DMS79 treated with DMSO at 0.1 percent for 48 hours (cell line): ENCODE measurements around the gene DAB1.
"Not testable (repeated sequence)": the region's sequence is repeated elsewhere in the genome, so short reads cannot be mapped to it uniquely, and the experiment has no call there.

ENCODE experiments used
- DNase-seq: peaks from one replicate; lab custom pipeline; 2025; lab: John Stamatoyannopoulos, UW

DAB1 gene

DNA sequence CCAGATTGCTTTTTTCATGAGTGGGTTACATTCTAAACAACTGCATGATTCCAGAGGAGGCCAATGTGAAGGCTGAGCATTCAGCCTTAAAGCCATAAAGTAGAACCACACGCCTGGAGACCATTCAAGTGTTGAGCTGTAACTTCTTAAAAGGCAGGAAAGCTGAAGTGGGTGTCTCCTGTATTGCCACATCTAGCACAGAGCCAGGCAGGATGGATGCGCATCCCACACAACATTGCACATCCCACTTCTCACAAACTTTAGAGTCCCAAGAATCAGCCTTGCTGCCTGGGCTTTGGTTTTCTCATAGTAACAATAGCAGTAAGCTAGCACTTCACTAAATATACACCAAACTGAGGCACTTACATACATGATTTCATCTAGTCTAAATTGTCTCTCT lies 151.7 kb downstream of the DAB1 start:
- no peak for DNase-seq

DNA sequence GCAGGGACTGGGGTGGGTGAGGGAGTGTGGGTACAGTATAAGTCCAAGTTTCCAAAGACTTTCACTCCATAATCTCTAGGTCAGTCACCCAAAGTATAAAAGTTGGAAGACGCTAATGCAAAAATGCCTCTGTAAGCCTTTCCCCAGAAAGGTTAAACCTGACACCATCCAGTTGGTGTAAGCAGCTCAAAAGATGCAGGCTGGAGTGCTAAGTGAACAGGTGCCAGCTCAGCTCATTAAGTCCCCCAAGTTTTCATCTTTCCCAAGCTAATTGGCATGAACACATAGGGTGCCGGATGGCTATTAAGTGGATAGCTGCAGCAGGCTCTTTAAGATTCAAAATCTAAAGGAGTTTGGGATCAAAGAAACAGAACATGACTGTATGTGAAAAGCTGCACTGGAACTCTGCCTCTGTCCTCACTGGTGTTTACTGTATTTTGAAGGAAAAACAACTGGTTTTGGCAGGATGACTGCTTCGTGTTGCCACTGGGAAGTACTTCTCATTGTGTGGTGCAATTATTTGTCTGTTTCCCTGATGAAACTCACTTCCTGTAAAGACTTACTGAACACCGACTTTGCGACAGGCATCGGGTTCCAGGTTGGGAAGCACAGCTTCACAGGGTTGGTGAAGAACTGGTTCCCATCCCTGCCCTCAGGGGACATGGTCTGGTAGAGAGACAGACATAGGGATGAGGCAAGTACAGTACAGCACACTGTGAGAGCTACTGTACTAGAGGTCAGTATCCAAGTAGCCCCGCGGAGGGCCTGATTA lies 152.7 kb downstream of the DAB1 start:
- DNase-seq = no peak

GRCh38 chr1:57269630-57270225 lies 154.1 kb downstream of the DAB1 start:
- no peak for DNase-seq

DNA sequence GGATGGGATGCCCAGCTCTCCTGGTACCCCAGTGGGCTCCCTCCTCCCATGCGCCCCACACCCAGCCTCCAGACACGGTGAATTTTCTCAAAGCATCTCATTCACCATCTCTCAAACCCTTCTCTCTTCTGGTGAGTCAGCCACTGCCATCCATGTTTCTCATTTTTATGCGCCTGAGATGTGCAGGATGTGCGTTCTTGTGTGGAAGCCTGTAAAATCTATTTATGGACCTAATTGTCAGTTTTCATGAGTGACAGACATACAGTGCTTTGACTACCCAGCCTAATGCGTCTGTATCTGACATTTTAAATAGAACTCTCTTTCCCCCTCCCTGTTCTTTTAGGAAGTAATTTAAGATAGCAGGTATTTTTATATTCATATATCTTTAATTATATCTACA lies 158.8 kb downstream of the DAB1 start:
- no peak for DNase-seq

DNA sequence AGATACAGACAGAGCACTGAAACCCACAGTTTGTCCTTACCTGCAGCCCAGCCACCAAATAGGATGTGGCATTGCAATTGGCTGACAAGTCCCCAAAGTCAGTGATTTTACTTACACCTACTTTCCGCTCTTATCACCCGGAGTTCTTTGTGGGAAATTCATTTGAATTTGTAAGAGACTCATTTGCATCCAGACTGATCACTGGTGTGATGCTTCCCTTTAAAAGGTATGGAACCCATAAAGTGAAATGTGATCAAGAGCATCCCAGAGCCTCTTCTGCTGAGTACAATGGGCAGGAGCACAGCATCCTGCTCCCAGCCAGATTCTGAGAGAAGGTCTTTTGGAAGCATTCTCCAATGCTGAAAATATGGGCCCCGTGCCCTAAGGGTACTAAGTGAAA lies 161.4 kb downstream of the DAB1 start:
- no peak for DNase-seq

DNA sequence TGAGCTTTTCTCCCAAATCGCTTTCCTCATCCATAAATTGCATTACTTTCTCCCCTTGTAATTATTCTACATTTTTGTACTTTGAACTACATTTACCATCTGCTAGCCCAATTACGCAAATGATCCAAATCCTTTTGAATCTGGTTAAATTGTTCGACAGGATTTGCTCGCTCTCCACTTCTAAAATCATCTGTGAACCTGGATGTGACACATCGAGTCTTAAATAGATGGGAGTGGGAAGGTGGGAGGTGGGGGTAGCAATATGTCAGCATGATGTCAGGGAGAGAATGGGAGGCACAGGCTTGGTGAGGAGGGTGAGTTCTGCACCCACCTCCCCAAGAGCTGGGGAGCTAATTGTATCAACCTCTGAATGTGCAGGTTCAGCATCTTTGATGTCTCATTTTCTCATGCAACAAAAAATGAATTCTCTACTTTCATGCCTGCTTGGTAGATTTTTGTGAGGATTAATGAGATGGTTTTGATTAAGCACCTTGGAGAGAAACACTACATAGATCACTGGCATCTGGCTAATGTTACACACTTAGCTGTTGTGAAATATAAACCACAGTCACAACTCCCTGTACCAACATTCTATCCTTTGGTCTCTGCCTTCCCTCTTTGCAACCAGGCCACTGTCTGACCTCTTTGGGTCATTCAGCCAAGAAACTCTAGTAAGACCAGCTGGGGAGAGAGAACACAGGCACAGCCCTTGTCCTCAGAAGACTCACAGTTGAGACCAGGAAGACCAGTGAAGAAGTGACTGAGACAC lies 165.1 kb downstream of the DAB1 start:
- no peak for DNase-seq

- no peak for DNase-seq
Observed at GRCh38 chr1:57255945-57256344, 167.9 kb downstream of the DAB1 start.

DNA sequence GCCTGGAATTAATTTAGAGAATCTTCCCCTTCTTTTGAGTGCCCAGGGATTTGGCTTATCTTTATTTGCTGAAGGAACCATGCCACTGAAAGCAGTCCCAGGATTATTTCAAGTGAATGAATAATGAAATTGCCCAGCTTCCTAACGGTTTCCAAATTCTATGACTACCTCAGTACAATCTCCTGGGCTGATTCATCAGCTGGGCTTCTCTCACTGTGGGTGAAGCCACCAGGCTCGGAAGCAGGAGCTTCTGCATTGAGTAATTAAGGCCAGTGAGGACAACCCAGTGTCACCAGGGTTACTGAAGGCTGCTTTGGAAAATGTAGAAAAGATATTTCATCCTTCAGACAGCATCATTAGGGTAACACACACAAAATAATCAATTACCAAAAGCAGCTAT lies 169.8 kb downstream of the DAB1 start:
- no peak for DNase-seq

DNA sequence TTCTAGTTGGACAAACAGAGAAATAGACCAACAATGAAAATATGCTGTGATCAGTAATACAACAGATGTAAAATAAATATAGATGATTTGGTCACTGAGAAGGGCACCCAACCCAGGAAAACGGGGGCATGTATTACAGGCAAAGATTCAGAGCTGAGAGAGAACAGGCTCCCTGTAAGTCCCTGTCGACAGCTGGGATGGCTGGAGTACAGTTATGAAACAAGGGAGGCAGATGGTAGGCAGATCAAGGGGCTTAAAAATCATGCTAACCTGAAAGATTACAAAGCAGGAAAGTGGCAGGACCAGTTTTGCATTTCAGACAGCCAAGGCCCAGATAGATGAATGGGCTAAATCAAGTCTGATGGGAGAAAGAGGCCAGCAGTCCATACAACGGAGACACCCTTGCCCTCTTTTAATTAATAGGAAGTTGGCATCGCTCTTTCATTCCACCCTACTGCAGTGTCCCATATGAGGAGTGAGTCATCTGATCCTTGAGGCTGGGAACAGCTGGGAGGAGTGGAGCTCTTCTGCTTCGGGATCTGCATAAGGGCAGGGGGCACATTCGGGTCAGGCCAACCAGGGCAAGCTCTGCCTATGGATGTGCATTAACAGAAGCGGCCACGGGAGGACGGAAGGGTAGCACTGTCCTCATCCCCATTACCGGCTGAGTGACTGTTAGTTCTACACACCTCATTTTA lies 171.1 kb downstream of the DAB1 start:
- DNase-seq = no peak

GRCh38 chr1:57250021-57250420 lies 173.8 kb downstream of the DAB1 start:
- DNase-seq = no peak

DNA sequence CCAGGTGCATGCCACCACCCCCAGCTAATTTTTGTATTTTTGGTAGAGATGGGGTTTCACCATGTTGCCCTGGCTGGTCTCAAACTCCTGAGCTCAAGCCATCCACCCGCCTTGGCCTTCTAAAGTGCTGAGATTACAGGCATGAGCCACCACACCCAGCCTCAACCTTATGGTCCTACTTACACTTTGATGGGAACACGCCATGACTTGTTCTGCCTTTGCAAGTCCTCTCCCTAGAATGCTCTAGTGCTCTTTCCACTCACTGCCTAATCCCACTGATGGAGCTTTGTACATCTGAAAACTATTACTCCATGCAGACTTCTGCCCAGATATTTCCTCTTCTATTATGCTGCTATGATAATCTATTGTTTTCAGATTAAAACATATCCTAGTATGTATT lies 174.3 kb downstream of the DAB1 start:
- DNase-seq = no peak

DNA sequence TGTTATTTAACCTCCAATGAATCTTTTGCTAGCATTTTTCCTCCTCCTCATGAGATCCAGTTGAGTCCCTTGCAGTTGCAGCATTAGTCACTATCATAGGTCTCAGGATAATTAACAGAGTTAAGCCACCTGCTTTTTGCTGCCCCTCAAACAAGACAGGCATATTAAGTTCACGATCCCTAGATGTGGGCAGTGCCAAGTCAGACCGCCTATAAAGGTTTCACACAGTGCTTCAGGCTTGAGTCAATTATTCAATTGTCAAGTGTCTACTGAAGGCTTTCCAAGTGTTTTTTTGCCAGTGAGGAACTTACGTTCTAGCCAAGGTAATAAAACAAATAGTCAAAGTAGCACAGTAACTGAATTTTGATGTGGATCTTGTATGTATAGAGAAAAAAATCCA lies 175.0 kb downstream of the DAB1 start:
- no peak for DNase-seq

- DNase-seq = no peak
Observed at GRCh38 chr1:57238233-57238781, 185.6 kb downstream of the DAB1 start.

- DNase-seq = no peak
Observed at GRCh38 chr1:57235730-57236510, 187.9 kb downstream of the DAB1 start.

GRCh38 chr1:57234459-57234858 lies 189.4 kb downstream of the DAB1 start:
- no peak for DNase-seq

DNA sequence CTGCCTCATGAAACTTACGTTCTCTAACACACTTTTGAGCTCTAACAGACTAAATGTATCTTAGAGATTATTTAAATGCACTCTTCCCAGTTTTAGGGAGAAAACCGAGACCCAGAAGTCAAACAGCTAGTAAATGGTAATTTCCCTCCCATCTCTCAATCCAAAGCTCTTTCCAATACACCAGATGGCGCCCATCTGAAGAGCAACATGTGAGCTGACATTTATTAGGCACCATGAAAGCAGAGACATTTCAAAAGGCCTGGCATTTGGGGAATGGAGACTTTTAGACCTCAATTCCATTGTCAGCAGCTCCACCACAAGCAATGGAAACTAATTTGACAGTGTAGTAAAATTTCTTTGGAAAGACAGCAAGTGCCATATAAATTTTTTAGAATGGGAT lies 191.4 kb downstream of the DAB1 start:
- no peak for DNase-seq

GRCh38 chr1:57229998-57230397 lies 193.9 kb downstream of the DAB1 start:
- no peak for DNase-seq

GRCh38 chr1:57229076-57229475 lies 194.8 kb downstream of the DAB1 start:
- no peak for DNase-seq

DNA sequence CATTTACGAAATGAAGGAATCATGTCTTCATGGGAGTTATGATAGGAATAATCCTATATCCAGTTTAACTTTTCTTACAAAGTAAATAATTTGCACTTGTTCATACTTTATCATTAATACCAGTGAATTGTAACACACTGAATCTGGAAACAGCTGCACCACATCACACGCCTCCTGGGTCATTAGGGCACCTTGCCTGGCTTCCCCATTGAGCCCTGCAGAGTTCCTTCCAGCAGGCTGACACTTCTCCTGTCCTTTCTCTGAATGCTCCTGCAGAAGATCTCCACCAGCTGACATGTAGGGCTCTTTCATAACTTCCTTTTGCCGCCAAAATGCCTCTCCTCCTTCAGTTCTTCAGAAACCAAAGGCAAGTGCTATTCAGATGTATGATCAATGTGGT lies 201.1 kb downstream of the DAB1 start:
- no peak for DNase-seq

GRCh38 chr1:57222307-57222706 lies 201.6 kb downstream of the DAB1 start:
- DNase-seq = no peak

DNA sequence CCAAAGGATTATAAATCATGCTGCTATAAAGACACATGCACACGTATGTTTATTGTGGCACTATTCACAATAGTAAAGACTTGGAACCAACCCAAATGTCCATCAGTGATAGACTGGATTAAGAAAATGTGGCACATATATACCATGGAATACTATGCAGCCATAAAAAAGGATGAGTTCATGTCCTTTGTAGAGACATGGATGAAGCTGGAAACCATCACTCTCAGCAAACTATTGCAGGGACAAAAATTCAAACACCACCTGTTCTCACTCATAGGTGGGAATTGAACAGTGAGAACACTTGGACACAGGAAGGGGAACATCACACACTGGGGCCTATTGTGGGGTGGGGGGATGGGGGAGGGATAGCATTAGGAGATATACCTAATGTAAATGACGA lies 203.0 kb downstream of the DAB1 start:
- not testable (repeated sequence) for DNase-seq
